HCT116 (cell line): ENCODE data around the gene MYO7B. TPM values are rescaled to one million over a fixed set of nuclear protein-coding genes. Genes with fewer than 3 reads are reported as not detected.

Experiments
- ATAC-seq: fragments of 200-7000 bp; cut with Tn5 transposase; 2 replicates; pipeline ENCODE4 v1.9.1; 2020; ENCODE audit warnings: mild to moderate bottlenecking, moderate library complexity
- BruUV-seq: library from RNA; stranded (reverse); fragments of 400-500 nt; replicated peaks from 2 replicates; lab custom pipeline; 2021; lab: Mats Ljungman, UMichigan
- CTCF ChIA-PET: fragments of 300-600 bp; sonication (Branson Sonifier 250); formaldehyde crosslinking; loops from one replicate; lab custom pipeline; 2021; ENCODE audit warnings: antibody characterized with exemption; lab: Charles Lee
- POLR2A ChIA-PET: fragments of 300-600, 350-600 bp; sonication (Branson Sonifier 250); formaldehyde crosslinking; loops from one replicate; lab custom pipeline; 2021; ENCODE audit warnings: antibody characterized with exemption; lab: Charles Lee
- RAD21 ChIA-PET, 2 experiments: fragments of 300-600 bp; sonication (Branson Sonifier 250); formaldehyde crosslinking; loops; one replicate each; lab custom pipeline; 2023; ENCODE audit warnings: low total read pairs in 2 of 2; ENCODE audit not compliant: uncharacterized antibody in 2 of 2, unreplicated experiment in 2 of 2, low non-redundant PET in 1 of 2; lab: Charles Lee
- DNase-seq: peaks from one replicate; pipeline ENCODE4 v3.0.0-alpha.2; 2010; ENCODE audit warnings: low read depth, low spot score
- H2AFZ ChIP-seq: fragments of 200-600 bp; shearing (Covaris generic), sonication (generic); 2 replicates; pipeline ENCODE4 v1.6.1; 2017; ENCODE audit warnings: low read depth, mixed run types, mixed read lengths, antibody characterized with exemption, low read length; ENCODE audit not compliant: poor library complexity, severe bottlenecking
- H3K27ac ChIP-seq: 2 replicates; pipeline ENCODE4 v1.5.1; 2012; ENCODE audit warnings: low read depth, low read length
- H3K27me3 ChIP-seq: fragments of 200-600 bp; sonication (generic); 2 replicates; pipeline ENCODE4 v1.6.1; 2016; ENCODE audit warnings: mixed run types, low read length, mixed read lengths; ENCODE audit not compliant: insufficient read depth
- H3K36me3 ChIP-seq, 2 experiments: fragments of 200-500 bp in 1 of 2; fragments of 200-600 bp in 1 of 2; sonication (Bioruptor generic) in 1 of 2; sonication (generic) in 1 of 2; 2 replicates each; pipeline versions ENCODE4 v1.5.1 to v1.6.1; 2014 to 2016; ENCODE audit warnings: low read length in 2 of 2, inconsistent platforms in 1 of 2, mixed read lengths in 1 of 2, mixed run types in 1 of 2; ENCODE audit not compliant: insufficient read depth in 2 of 2, control insufficient read depth in 1 of 2
- H3K4me1 ChIP-seq, 2 experiments: fragments of 200-600 bp in 1 of 2; sonication (generic) in 1 of 2; 2 replicates each; pipeline versions ENCODE4 v1.5.1 to v1.6.1; 2012 to 2017; ENCODE audit warnings: low read length in 2 of 2, inconsistent platforms in 1 of 2, mild to moderate bottlenecking in 1 of 2, mixed read lengths in 1 of 2, mixed run types in 1 of 2, moderate library complexity in 1 of 2; ENCODE audit not compliant: insufficient read depth in 2 of 2, control insufficient read depth in 1 of 2
- H3K4me2 ChIP-seq: fragments of 200-600 bp; sonication (generic); 2 replicates; pipeline ENCODE4 v1.6.1; 2017; ENCODE audit warnings: mixed run types, low read length, mixed read lengths
- H3K4me3 ChIP-seq, 2 experiments: fragments of 200-600 bp in 1 of 2; sonication (generic) in 1 of 2; replicated peaks in 1 of 2; 2 replicates each; pipeline ENCODE4 v1.5.1; 2011 to 2016; ENCODE audit warnings: low read length in 2 of 2, control low read depth in 1 of 2, low read depth in 1 of 2, mild to moderate bottlenecking in 1 of 2, mixed read lengths in 1 of 2, mixed run types in 1 of 2
- H3K79me2 ChIP-seq: fragments of 200-600 bp; sonication (generic); 2 replicates; pipeline ENCODE4 v1.6.1; 2017; ENCODE audit warnings: mild to moderate bottlenecking, mixed run types, low read length, moderate library complexity, mixed read lengths; ENCODE audit not compliant: insufficient read depth
- H3K9ac ChIP-seq: fragments of 200-600 bp; sonication (generic); 2 replicates; pipeline ENCODE4 v1.6.1; 2016; ENCODE audit warnings: low read length, mixed read lengths
- H3K9me2 ChIP-seq: fragments of 200-600 bp; sonication (generic), shearing (Covaris generic); 2 replicates; pipeline ENCODE4 v1.6.1; 2017; ENCODE audit warnings: mixed run types, mild to moderate bottlenecking, moderate library complexity; ENCODE audit not compliant: insufficient read depth
- H3K9me3 ChIP-seq, 2 experiments: fragments of 200-500 bp in 1 of 2; fragments of 200-600 bp in 1 of 2; sonication (Bioruptor generic) in 1 of 2; sonication (generic) in 1 of 2; 2 replicates each; pipeline ENCODE4 v1.6.1; 2014 to 2017; ENCODE audit warnings: low read length in 2 of 2, mixed read lengths in 2 of 2, inconsistent platforms in 1 of 2, low read depth in 1 of 2, mild to moderate bottlenecking in 1 of 2, mixed run types in 1 of 2, moderate library complexity in 1 of 2; ENCODE audit not compliant: control insufficient read depth in 1 of 2, insufficient read depth in 1 of 2
- H4K20me1 ChIP-seq: fragments of 200-600 bp; sonication (generic), shearing (Covaris generic); 2 replicates; pipeline ENCODE4 v1.6.1; 2017; ENCODE audit warnings: mixed run types, mild to moderate bottlenecking, moderate library complexity; ENCODE audit not compliant: insufficient read depth
- CBX3 ChIP-seq: IDR thresholded peaks from 2 replicates; pipeline ENCODE4 v1.6.1; 2012; ENCODE audit warnings: low read depth
- CEBPB ChIP-seq: IDR thresholded peaks from 2 replicates; pipeline ENCODE4 v1.6.1; 2012; ENCODE audit warnings: low read depth
- EGR1 ChIP-seq: IDR thresholded peaks from 2 replicates; pipeline ENCODE4 v1.6.1; 2012; ENCODE audit warnings: low read depth
- ELF1 ChIP-seq: IDR thresholded peaks from 2 replicates; pipeline ENCODE4 v1.6.1; 2012; ENCODE audit warnings: low read depth, borderline replicate concordance
- EZH2 ChIP-seq: fragments of 200-600 bp; sonication (generic); IDR thresholded peaks from 2 replicates; pipeline ENCODE4 v1.6.1; 2017; ENCODE audit warnings: antibody characterized with exemption, mixed run types
- EZH2phosphoT487 ChIP-seq: fragments of 200-600 bp; IDR thresholded peaks from 2 replicates; pipeline ENCODE4 v1.6.1; 2018; ENCODE audit warnings: antibody characterized with exemption, borderline replicate concordance
- POLR2A ChIP-seq: IDR thresholded peaks from 2 replicates; pipeline ENCODE4 v1.7.0; 2011; ENCODE audit warnings: borderline replicate concordance; ENCODE audit not compliant: insufficient read depth, insufficient read length; ENCODE audit errors: extremely low read depth
- POLR2AphosphoS5 ChIP-seq: IDR thresholded peaks from 2 replicates; pipeline ENCODE4 v1.6.1; 2011; ENCODE audit warnings: mild to moderate bottlenecking, low read depth, low read length, moderate library complexity
- SIN3A ChIP-seq: IDR thresholded peaks from 2 replicates; pipeline ENCODE4 v1.6.1; 2012; ENCODE audit warnings: low read depth
- SRF ChIP-seq: IDR thresholded peaks from 2 replicates; pipeline ENCODE4 v1.6.1; 2012; ENCODE audit warnings: low read depth
- TCF7L2 ChIP-seq: IDR thresholded peaks from 2 replicates; pipeline ENCODE4 v1.7.0; 2011; ENCODE audit warnings: borderline replicate concordance, inconsistent platforms; ENCODE audit not compliant: insufficient read depth, insufficient read length; ENCODE audit errors: extremely low read depth
- YY1 ChIP-seq: IDR thresholded peaks from 2 replicates; pipeline ENCODE4 v1.6.1; 2011; ENCODE audit warnings: low read length, low read depth, moderate library complexity, mild to moderate bottlenecking; ENCODE audit not compliant: insufficient replicate concordance; ENCODE audit errors: extremely low read depth
- ZFX ChIP-seq: fragments of 450-650 bp; IDR thresholded peaks from 2 replicates; pipeline ENCODE4 v1.6.1; 2017
- intact Hi-C: fragments of 100-400 bp; cut with micrococcal nuclease; formaldehyde crosslinking; loops from 2 replicates; pipeline ENCODE4 v1.10.0; 2022
- total RNA-seq: library from RNA; stranded (reverse); gene quantifications from one replicate; pipeline ENCODE4 v1.2.1, GENCODE V29; 2021; ENCODE audit not compliant: unreplicated experiment
- TF ChIP-seq, protein P1 (sequence below): IDR thresholded peaks from 2 replicates; pipeline ENCODE4 v1.6.1; 2012
- TF ChIP-seq, protein P2 (sequence below): IDR thresholded peaks from 2 replicates; pipeline ENCODE4 v1.6.1; 2012
- TF ChIP-seq, protein P3 (sequence below), 3 experiments: fragments of 200-600 bp in 1 of 3; sonication (generic) in 1 of 3; IDR thresholded peaks in 2 of 3; conservative IDR thresholded peaks in 1 of 3; 2 replicates each; pipeline ENCODE4 v1.5.1; 2012 to 2017; ENCODE audit warnings: low read depth in 2 of 3, low read length in 2 of 3, antibody characterized with exemption in 1 of 3, borderline replicate concordance in 1 of 3, control low read depth in 1 of 3, mild to moderate bottlenecking in 1 of 3, mixed read lengths in 1 of 3, mixed run types in 1 of 3, moderate library complexity in 1 of 3; ENCODE audit not compliant: insufficient read depth in 1 of 3
- TF ChIP-seq, protein P4 (sequence below): IDR thresholded peaks from 2 replicates; pipeline ENCODE4 v1.6.1; 2012; ENCODE audit warnings: low read depth
- TF ChIP-seq, protein P5 (sequence below): IDR thresholded peaks from 2 replicates; pipeline ENCODE4 v1.6.1; 2011; ENCODE audit warnings: mild to moderate bottlenecking, low read length, moderate library complexity; ENCODE audit not compliant: insufficient replicate concordance; ENCODE audit errors: extremely low read depth

The MYO7B gene
- total RNA-seq, 1 experiment from 2014 or later, result 0.07 TPM

DNA sequence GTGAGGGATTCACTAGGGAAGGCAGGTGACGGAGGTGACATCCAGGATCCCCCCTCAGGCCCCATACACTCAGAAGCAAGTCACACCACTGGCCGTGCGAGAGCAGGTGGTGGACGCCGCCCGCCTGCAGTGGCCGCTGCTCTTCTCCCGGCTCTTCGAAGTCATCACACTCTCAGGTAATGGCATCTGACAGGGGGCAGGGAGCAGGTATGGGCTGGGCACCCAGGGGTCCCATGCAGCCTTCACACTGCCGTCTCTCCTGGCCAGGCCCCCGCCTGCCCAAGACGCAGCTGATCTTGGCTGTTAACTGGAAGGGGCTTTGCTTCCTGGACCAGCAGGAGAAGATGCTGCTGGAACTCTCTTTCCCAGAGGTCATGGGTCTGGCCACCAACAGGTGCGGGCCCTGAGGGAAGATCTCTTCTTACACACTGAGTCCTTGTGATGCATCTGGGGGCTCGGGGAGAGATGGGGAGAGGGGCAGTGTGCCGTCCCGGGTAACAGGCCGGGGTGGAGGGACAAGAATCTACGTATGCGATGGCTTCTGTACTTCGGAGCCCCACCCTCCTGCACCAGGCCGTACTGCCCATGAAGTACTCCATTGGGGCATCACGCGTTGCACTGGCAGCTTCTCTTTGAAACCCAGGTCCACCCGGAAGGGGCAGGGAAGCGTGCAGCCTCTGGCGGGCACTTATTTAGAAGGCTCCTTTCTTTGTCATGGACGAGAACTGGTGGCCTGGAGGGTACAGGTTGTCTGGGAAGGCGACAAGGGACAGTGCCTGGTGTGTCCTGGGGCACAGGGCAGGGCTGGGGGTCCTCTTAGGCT lies 91.6 kb downstream of the MYO7B start:
- Histone ChIP-seq H3K27me3 (no peaks in the 10 kb centered on the region), H3K36me3 (no peaks in the 10 kb centered on the region), H3K79me2 (no peaks in the 10 kb centered on the region), H2AFZ (no peak overlapping the region), H4K20me1 (no peaks in the 10 kb centered on the region), H3K4me3 (no peak overlapping the region), H3K4me2 (no peak overlapping the region), H3K9ac (no peak overlapping the region), H3K9me3 (no peaks in the 10 kb centered on the region), H3K9me2 (no peaks in the 10 kb centered on the region), H3K4me1 (peaks cover 0 to 20% of the 10 kb centered on the region in 2 experiments; a peak in 2 of 4 replicates), H3K27ac (no peak overlapping the region)
- RAD21 ChIA-PET, result no interaction called here
- intact Hi-C loops, result no loop called here
- CTCF ChIA-PET, result no interaction called here
- DNase-seq (no peak), ATAC-seq (no peak)
- no TSS peak for BruUV-seq
- TF ChIP-seq YY1, result no peak
- TF ChIP-seq EGR1, result no peak
- TF ChIP-seq, protein P1, sequence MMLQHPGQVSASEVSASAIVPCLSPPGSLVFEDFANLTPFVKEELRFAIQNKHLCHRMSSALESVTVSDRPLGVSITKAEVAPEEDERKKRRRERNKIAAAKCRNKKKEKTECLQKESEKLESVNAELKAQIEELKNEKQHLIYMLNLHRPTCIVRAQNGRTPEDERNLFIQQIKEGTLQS, result no peak
- TF ChIP-seq TCF7L2, result no peak
- no peak for TF ChIP-seq ZFX
- no peak for TF ChIP-seq POLR2AphosphoS5
- TF ChIP-seq SRF, result no peak
- TF ChIP-seq, protein P2, sequence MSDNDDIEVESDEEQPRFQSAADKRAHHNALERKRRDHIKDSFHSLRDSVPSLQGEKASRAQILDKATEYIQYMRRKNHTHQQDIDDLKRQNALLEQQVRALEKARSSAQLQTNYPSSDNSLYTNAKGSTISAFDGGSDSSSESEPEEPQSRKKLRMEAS, result no peak
- no peak for TF ChIP-seq CBX3
- no peak for TF ChIP-seq SIN3A
- TF ChIP-seq ELF1, result no peak
- TF ChIP-seq, protein P3, sequence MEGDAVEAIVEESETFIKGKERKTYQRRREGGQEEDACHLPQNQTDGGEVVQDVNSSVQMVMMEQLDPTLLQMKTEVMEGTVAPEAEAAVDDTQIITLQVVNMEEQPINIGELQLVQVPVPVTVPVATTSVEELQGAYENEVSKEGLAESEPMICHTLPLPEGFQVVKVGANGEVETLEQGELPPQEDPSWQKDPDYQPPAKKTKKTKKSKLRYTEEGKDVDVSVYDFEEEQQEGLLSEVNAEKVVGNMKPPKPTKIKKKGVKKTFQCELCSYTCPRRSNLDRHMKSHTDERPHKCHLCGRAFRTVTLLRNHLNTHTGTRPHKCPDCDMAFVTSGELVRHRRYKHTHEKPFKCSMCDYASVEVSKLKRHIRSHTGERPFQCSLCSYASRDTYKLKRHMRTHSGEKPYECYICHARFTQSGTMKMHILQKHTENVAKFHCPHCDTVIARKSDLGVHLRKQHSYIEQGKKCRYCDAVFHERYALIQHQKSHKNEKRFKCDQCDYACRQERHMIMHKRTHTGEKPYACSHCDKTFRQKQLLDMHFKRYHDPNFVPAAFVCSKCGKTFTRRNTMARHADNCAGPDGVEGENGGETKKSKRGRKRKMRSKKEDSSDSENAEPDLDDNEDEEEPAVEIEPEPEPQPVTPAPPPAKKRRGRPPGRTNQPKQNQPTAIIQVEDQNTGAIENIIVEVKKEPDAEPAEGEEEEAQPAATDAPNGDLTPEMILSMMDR (IDR thresholded peaks at IDR 0.05 in 2 of 3, conservative IDR thresholded peaks at IDR 0.05 in 1 of 3; ENCODE audit: borderline replicate concordance in 1 of 3, insufficient read depth in 1 of 3, low read depth in 2 of 3, low read length in 2 of 3), result no peak
- no peak for TF ChIP-seq CEBPB
- TF ChIP-seq EZH2, result no peak
- TF ChIP-seq, protein P4, sequence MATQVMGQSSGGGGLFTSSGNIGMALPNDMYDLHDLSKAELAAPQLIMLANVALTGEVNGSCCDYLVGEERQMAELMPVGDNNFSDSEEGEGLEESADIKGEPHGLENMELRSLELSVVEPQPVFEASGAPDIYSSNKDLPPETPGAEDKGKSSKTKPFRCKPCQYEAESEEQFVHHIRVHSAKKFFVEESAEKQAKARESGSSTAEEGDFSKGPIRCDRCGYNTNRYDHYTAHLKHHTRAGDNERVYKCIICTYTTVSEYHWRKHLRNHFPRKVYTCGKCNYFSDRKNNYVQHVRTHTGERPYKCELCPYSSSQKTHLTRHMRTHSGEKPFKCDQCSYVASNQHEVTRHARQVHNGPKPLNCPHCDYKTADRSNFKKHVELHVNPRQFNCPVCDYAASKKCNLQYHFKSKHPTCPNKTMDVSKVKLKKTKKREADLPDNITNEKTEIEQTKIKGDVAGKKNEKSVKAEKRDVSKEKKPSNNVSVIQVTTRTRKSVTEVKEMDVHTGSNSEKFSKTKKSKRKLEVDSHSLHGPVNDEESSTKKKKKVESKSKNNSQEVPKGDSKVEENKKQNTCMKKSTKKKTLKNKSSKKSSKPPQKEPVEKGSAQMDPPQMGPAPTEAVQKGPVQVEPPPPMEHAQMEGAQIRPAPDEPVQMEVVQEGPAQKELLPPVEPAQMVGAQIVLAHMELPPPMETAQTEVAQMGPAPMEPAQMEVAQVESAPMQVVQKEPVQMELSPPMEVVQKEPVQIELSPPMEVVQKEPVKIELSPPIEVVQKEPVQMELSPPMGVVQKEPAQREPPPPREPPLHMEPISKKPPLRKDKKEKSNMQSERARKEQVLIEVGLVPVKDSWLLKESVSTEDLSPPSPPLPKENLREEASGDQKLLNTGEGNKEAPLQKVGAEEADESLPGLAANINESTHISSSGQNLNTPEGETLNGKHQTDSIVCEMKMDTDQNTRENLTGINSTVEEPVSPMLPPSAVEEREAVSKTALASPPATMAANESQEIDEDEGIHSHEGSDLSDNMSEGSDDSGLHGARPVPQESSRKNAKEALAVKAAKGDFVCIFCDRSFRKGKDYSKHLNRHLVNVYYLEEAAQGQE, result no peak
- no peak for TF ChIP-seq POLR2A
- no peak for TF ChIP-seq EZH2phosphoT487
- TF ChIP-seq, protein P5, sequence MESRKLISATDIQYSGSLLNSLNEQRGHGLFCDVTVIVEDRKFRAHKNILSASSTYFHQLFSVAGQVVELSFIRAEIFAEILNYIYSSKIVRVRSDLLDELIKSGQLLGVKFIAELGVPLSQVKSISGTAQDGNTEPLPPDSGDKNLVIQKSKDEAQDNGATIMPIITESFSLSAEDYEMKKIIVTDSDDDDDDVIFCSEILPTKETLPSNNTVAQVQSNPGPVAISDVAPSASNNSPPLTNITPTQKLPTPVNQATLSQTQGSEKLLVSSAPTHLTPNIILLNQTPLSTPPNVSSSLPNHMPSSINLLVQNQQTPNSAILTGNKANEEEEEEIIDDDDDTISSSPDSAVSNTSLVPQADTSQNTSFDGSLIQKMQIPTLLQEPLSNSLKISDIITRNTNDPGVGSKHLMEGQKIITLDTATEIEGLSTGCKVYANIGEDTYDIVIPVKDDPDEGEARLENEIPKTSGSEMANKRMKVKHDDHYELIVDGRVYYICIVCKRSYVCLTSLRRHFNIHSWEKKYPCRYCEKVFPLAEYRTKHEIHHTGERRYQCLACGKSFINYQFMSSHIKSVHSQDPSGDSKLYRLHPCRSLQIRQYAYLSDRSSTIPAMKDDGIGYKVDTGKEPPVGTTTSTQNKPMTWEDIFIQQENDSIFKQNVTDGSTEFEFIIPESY, result no peak
- POLR2A ChIA-PET, result no interaction called here
